Retinal pigment epithelial cell (primary cell): Measurements from ENCODE around the gene KSR2.

Source experiments
- DNase-seq: peaks from one replicate; pipeline ENCODE4 v3.0.0-alpha.2; 2010; ENCODE audit warnings: low read depth
- H3K4me3 ChIP-seq: 2 replicates; pipeline ENCODE4 v1.5.1; 2011; ENCODE audit warnings: mild to moderate bottlenecking, low read length, control low read depth, moderate library complexity
- CTCF ChIP-seq: conservative IDR thresholded peaks from 2 replicates; pipeline ENCODE4 v1.5.1; 2011; ENCODE audit warnings: low read depth, low read length, control low read depth, inconsistent platforms

Gene KSR2

DNA sequence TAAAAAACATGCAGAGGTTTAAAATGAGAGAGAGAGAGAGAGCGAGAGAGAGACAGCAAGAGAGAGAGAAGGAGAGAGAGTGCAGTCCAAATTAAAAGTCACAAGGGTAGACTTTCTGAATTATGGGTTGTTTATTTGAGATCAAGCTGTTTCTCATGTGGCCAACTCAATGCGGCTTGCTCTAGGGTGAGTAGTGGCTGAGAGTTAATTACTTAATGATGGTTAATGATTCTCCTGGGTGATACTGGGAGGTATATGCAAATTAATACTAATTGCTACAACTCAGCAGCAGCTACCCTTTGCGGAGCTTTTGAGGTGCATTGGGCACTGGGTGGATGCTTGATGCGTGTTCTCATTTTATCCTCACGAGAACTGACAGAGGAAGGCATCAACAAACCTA, 485.3 kb downstream of the KSR2 start:
- no peak for TF ChIP-seq CTCF
- DNase-seq, result no peak

GRCh38 chr12:117481470-117481869, 487.3 kb downstream of the KSR2 start:
- no peak overlapping the region for H3K4me3 ChIP-seq
- DNase-seq, result no peak
- no peak for TF ChIP-seq CTCF

More for the DNA sequence above, 485.3 kb downstream of the KSR2 start:
- H3K4me3 ChIP-seq, result no peak overlapping the region

- no peak for TF ChIP-seq CTCF
- no peak overlapping the region for H3K4me3 ChIP-seq
- no peak for DNase-seq
These were observed 492.4 kb downstream of the KSR2 start for GRCh38 chr12:117476341-117476740.

GRCh38 chr12:117473856-117474255, 494.9 kb downstream of the KSR2 start:
- TF ChIP-seq CTCF, result no peak
- DNase-seq, result no peak
- H3K4me3 ChIP-seq, result no peak overlapping the region

GRCh38 chr12:117472983-117473382, 495.8 kb downstream of the KSR2 start:
- TF ChIP-seq CTCF, result peak; percentile 60
- no peak for DNase-seq
- H3K4me3 ChIP-seq, result no peak overlapping the region

GRCh38 chr12:117470804-117471203, 498.0 kb downstream of the KSR2 start:
- DNase-seq, result no peak
- TF ChIP-seq CTCF, result peak; percentile 54
- no peak overlapping the region for H3K4me3 ChIP-seq

GRCh38 chr12:117469883-117470483, 498.8 kb downstream of the KSR2 start:
- no peak overlapping the region for H3K4me3 ChIP-seq
- DNase-seq, result no peak
- TF ChIP-seq CTCF, result no peak
